NCI-H1417 treated with DMSO at 0.1 percent for 48 hours (cell line): ENCODE results near the gene SOS1.
"Not testable (repeated sequence)": the region's sequence is repeated elsewhere in the genome, so short reads cannot be mapped to it uniquely, and the experiment has no call there.

Source experiments
- DNase-seq: peaks from one replicate; lab custom pipeline; 2025; lab: John Stamatoyannopoulos, UW

Gene SOS1

GRCh38 chr2:39120771-39121522 lies at the start of gene SOS1:
TSS of gene SOS1 (minus strand) at chr2:39121051. CDS start at chr2:39120422, 629 bp downstream.
- DNase-seq, result peak; percentile 87

DNA sequence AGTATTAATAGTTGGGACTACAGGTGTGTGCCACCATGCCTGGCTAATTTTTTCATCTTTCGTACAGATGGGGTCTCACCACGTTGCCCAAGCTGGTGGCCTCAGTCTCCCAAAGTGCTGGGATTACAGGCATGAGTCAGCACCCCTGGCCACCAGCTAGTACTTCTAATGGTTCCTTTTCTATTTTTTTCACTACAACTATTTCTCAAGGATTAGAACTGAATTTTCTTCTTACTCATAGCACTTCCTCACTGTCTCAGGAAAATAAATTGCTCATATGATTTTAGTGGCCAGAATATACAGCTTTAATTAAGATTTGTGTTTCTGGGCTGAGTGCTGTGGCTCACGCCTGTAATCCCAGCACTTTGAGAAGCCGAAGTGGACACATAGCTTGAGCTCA lies 43.2 kb upstream of the SOS1 start:
- DNase-seq, result no peak

DNA sequence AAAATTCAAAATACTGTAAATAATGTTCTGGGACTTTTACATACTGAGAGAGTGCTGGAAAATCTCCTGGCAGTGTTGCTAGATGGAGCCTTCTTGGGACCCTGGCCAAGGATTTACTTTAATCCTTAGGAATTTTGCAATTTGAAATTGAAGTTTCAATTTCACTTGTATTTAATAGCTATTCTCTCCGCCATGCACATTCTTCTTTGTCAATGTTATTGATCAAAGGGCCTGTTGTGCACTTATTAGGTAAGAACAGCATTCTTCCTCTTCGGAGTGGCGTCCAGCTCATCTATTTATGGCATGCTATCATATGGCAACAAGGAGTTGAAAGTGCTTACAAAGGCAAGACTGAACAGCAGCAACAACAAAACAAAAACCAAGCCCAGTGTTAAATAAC lies 40.1 kb upstream of the SOS1 start:
- DNase-seq, result no peak

DNA sequence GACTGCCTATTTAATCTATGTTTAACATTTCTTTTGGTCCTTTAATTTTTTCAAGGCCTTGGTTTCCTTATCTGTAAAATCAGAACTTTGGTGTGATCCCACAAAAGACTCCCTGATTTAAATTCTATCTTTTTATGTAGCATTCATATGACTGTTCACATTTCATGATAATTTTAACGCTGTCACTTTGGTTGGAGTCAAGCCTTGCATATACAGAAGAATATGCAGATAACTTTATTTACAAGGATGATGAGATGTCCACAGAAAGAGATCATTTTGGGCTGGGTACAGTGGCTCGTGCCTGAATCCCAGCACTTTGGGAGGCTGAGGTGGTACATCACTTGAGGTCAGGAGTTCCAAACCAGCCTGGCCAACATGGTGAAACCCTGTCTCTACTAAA lies 38.4 kb upstream of the SOS1 start:
- DNase-seq, result no peak

GRCh38 chr2:39158351-39158750 lies 37.5 kb upstream of the SOS1 start:
- DNase-seq, result no peak

GRCh38 chr2:39156846-39157245 lies 36.0 kb upstream of the SOS1 start:
- DNase-seq, result no peak

- no peak for DNase-seq
These were observed 35.3 kb upstream of the SOS1 start for GRCh38 chr2:39156107-39156506.

GRCh38 chr2:39155573-39155972 lies 34.7 kb upstream of the SOS1 start:
- DNase-seq, result not testable (repeated sequence)

- no peak for DNase-seq
These were observed 34.1 kb upstream of the SOS1 start for GRCh38 chr2:39154944-39155343.

DNA sequence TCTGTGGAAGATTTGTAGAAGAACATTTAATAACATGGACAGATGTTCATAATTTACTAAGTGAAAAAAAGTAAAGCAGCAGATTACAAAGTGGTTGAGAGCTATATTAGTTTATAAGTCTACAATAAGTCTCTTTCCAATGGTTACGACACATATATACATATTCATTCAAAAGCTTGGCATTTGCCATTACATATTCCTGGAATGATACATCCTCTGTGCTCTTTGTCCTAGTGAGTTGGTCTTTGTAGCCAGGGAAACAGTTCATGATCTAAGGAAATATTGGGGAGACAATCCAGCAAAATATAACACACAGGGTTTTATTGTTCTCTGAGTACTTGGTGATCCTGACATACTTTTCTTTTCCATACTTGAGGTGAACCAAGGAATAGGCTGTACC lies 32.5 kb upstream of the SOS1 start:
- DNase-seq, result no peak

DNA sequence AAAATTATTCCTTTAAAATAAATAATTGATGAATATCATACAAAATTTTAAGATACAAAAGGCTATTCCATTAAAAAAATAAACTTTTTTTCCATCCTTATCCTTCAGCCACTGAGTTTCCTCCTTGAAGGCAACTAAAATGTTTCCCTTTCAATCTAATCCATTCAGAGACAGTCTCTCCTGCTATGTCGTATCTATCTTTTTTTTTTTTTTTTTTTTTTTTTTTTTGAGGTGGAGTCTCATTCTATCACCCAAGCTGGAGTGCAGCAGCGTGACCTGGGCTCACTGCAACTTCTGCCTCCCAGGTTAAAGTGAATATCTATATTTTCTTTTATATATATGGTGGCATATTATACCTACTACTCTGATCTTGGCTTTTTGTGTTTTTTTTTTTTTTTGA lies 31.7 kb upstream of the SOS1 start:
- no peak for DNase-seq

- DNase-seq, result no peak
These were observed 30.1 kb upstream of the SOS1 start for GRCh38 chr2:39150890-39151497.

- DNase-seq, result no peak
These were observed 29.3 kb upstream of the SOS1 start for GRCh38 chr2:39150102-39150562.

GRCh38 chr2:39146630-39147029 lies 25.8 kb upstream of the SOS1 start:
- DNase-seq, result no peak

DNA sequence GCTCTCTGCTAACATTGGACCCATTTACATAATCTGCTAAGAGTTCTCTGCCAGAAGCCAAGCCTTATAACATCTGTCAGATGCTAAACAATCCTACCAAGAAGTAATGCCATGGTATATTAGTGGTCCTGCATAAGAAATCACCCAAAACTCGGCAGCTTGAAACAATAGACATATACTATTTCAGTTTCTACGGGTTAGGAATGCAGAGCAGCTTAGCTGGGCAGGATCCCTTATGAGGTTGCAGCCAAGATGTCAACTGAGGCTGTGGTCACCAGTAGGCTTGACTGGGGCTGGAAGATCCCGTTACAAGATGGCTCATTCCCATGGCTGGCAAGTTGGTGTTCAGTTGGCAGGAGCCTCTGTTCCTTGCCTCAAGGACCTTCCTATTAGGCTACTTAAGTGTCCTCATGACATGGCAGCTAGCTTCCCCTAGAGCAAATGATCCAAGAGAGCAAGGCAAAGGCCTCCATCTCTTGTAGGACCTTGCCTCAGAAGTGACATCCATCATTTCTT lies 25.1 kb upstream of the SOS1 start:
- DNase-seq, result no peak

- DNase-seq, result no peak
These were observed 23.6 kb upstream of the SOS1 start for GRCh38 chr2:39144416-39144815.

DNA sequence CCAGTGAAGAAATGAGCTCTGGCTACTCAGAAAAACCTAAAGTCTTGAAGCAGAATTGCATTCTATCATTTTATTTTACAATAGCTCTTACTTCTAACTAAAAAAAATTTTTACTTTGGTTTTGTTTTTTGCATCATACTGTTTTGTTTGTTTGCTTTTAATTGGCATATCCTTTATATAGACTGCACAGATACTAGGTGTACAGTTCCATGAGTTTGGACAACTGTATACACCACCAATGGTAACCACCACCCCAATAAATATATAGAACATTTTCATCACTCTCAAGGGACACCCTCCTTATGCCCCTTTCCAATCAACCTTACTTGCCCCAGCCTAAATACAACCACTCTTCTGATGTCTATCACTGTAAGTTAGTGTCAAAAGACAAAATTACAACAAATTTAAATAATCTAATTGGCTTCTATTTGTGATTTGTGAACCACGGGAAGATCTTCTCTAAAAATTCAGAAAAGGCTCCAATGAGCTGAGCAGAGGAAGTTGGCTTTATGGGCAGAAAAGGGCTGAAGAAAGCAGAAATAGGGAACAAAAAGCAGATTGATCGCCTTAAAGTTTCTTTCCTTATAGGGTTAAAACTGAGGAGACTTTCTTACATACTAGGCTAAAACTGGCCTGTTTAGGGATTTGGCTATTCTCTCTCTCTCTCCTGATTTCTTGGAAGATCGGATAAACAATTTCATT lies 22.2 kb upstream of the SOS1 start:
- no peak for DNase-seq

GRCh38 chr2:39141334-39142271 lies 20.8 kb upstream of the SOS1 start:
- DNase-seq, result no peak

GRCh38 chr2:39140948-39141333 lies 20.1 kb upstream of the SOS1 start:
- not testable (repeated sequence) for DNase-seq

DNA sequence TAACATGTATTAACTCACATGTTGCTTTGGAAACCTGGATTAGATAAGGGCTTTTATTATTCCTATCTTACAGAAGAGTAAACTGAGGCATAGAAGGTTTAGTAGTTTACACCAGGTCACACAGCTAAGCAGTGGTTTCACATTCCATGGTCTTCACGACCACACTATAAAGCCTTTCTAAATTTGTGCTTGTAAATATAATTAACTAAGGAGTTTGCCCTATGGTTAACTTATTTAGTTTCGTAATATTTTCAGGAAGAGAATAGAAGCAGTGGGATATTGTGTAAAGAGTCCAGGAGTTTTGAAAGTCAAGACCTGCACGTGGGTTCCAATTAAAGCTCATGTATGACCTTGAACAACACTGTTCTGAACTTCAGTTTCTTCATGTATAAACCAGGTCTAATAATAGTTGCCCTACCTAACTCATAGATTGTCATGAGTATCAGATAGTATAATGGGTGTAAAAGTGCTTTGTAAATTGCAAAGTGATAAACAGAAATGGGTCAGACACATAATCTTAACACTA lies 19.5 kb upstream of the SOS1 start:
- DNase-seq, result no peak

DNA sequence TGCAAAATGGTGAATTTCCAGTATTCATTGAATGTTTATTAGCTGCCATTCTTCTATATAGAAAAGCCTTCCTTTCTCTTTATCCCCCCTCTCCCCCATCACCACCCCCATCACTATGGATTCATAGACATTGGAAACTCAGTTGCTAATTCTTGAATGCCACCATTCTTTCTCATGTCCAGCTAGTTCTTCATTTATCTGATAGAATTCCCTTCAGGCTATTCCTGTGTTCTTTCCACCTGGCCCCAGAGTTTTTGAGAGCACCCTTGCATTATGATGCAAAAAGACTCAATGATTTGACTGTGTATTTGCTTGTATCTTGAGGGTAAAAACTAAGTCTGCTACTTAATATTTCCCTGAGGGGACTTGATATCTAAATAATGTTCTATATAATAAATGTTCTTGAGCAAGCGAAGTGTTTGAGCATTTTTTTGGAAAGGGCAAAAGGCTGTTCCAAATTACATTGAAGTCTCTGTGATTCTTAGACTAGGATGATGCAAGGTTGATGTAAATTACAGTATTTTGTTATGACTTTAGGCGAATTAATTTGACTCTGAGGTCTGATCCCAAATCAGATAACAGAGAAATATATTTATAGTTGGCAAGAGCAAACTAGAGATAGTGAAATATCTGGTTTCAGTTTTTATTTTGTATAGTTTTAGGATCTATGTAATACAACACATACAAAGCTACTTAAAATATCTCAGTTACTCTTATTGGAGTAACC lies 18.8 kb upstream of the SOS1 start:
- DNase-seq, result no peak
